ENCODE results near the gene FSTL1.
A peak's percentile ranks its signal among the peaks of the same experiment; 100 is the strongest.

The FSTL1 gene

DNA sequence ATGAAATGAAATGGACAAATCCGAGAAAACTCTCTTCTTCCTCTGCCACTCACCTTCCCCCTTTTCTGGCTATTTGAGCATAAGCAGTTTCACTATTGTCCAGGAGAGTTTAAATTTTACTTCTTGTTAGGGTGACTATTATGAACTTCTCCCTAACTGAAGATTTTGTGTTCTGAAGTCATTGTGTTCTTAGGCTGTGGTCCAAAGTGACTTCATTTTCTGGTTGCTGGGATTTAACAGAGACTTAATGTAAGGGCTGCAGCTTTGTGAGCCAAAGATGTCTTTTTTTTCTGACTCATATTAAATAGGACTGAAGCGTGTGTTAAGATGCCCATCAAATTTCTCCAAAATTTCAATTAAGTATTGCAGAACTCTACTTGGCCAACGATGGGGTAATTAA, 46.5 kb upstream of the FSTL1 start:
- H3K9me3 ChIP-seq (ENCODE audit: control insufficient read depth, insufficient read depth, low read depth, low read length) = no peaks in the 10 kb centered on the region
- POLR2A ChIA-PET = no interaction called here
- H3K27ac ChIP-seq (ENCODE audit: extremely low read depth, low read depth, low read length) = no peak overlapping the region
- H3K36me3 ChIP-seq (ENCODE audit: control insufficient read depth in 2 of 2, insufficient read depth in 1 of 2, low read length in 2 of 2) = no peaks in the 10 kb centered on the region
- no peaks in the 10 kb centered on the region; the same call in 1 of the 2 replicates for H3K4me1 ChIP-seq (ENCODE audit: control insufficient read depth, insufficient read depth, low read length)
- CTCF ChIA-PET = no interaction called here
- no peak overlapping the region for H3K4me3 ChIP-seq (ENCODE audit: low read depth, low read length)
- TF ChIP-seq ZNF776 (tag by site-specific recombination; IDR thresholded peaks at IDR 0.05; ENCODE audit: borderline replicate concordance) = no peak
- TF ChIP-seq, protein P1, sequence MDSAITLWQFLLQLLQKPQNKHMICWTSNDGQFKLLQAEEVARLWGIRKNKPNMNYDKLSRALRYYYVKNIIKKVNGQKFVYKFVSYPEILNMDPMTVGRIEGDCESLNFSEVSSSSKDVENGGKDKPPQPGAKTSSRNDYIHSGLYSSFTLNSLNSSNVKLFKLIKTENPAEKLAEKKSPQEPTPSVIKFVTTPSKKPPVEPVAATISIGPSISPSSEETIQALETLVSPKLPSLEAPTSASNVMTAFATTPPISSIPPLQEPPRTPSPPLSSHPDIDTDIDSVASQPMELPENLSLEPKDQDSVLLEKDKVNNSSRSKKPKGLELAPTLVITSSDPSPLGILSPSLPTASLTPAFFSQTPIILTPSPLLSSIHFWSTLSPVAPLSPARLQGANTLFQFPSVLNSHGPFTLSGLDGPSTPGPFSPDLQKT (IDR thresholded peaks at IDR 0.05; ENCODE audit: borderline replicate concordance, low read depth, low read length) = no peak
- TF ChIP-seq ZNF521 (tag by site-specific recombination; IDR thresholded peaks at IDR 0.05) = no peak
- TF ChIP-seq ZNF837 (tag by site-specific recombination; IDR thresholded peaks at IDR 0.05) = no peak
- TF ChIP-seq PRDM1 (tag by site-specific recombination; IDR thresholded peaks at IDR 0.05) = 0 out of 2 replicates have a peak, but pooled peaks have one; percentile 25
- TF ChIP-seq ZNF664 (tag by site-specific recombination; IDR thresholded peaks at IDR 0.05) = no peak
- TF ChIP-seq ZNF660 (tag by site-specific recombination; IDR thresholded peaks at IDR 0.05) = peak; percentile 27; the same call in 1 of the 2 replicates
- TF ChIP-seq, protein P2, sequence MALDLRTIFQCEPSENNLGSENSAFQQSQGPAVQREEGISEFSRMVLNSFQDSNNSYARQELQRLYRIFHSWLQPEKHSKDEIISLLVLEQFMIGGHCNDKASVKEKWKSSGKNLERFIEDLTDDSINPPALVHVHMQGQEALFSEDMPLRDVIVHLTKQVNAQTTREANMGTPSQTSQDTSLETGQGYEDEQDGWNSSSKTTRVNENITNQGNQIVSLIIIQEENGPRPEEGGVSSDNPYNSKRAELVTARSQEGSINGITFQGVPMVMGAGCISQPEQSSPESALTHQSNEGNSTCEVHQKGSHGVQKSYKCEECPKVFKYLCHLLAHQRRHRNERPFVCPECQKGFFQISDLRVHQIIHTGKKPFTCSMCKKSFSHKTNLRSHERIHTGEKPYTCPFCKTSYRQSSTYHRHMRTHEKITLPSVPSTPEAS (tag by site-specific recombination; IDR thresholded peaks at IDR 0.05) = no peak
- no peak for TF ChIP-seq ZNF670 (tag by site-specific recombination; IDR thresholded peaks at IDR 0.05; ENCODE audit: low read depth)
- no peak for TF ChIP-seq ZNF354C (tag by site-specific recombination; IDR thresholded peaks at IDR 0.05; ENCODE audit: borderline replicate concordance, low read depth)
- TF ChIP-seq FEZF1 (tag by site-specific recombination; IDR thresholded peaks at IDR 0.05) = peak; percentile 30; the same call in 1 of the 2 replicates
- TF ChIP-seq, protein P3, sequence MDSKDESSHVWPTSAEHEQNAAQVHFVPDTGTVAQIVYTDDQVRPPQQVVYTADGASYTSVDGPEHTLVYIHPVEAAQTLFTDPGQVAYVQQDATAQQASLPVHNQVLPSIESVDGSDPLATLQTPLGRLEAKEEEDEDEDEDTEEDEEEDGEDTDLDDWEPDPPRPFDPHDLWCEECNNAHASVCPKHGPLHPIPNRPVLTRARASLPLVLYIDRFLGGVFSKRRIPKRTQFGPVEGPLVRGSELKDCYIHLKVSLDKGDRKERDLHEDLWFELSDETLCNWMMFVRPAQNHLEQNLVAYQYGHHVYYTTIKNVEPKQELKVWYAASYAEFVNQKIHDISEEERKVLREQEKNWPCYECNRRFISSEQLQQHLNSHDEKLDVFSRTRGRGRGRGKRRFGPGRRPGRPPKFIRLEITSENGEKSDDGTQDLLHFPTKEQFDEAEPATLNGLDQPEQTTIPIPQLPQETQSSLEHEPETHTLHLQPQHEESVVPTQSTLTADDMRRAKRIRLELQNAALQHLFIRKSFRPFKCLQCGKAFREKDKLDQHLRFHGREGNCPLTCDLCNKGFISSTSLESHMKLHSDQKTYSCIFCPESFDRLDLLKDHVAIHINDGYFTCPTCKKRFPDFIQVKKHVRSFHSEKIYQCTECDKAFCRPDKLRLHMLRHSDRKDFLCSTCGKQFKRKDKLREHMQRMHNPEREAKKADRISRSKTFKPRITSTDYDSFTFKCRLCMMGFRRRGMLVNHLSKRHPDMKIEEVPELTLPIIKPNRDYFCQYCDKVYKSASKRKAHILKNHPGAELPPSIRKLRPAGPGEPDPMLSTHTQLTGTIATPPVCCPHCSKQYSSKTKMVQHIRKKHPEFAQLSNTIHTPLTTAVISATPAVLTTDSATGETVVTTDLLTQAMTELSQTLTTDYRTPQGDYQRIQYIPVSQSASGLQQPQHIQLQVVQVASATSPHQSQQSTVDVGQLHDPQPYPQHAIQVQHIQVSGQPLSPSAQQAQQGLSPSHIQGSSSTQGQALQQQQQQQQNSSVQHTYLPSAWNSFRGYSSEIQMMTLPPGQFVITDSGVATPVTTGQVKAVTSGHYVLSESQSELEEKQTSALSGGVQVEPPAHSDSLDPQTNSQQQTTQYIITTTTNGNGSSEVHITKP (tag by site-specific recombination; IDR thresholded peaks at IDR 0.05) = peak; percentile 42; the same call in 1 of the 2 replicates
- TF ChIP-seq ZNF366 (tag by site-specific recombination; conservative IDR thresholded peaks at IDR 0.05) = peak; percentile 37; the same call in 1 of the 2 replicates
- no peak for TF ChIP-seq ZNF610 (tag by site-specific recombination; IDR thresholded peaks at IDR 0.05; ENCODE audit: borderline replicate concordance)
- TF ChIP-seq, protein P4, sequence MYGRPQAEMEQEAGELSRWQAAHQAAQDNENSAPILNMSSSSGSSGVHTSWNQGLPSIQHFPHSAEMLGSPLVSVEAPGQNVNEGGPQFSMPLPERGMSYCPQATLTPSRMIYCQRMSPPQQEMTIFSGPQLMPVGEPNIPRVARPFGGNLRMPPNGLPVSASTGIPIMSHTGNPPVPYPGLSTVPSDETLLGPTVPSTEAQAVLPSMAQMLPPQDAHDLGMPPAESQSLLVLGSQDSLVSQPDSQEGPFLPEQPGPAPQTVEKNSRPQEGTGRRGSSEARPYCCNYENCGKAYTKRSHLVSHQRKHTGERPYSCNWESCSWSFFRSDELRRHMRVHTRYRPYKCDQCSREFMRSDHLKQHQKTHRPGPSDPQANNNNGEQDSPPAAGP (tag by site-specific recombination; IDR thresholded peaks at IDR 0.05) = no peak
- TF ChIP-seq ZNF266 (tag by site-specific recombination; IDR thresholded peaks at IDR 0.05; ENCODE audit: low read depth) = no peak
- no peak for TF ChIP-seq ZNF707 (tag by site-specific recombination; IDR thresholded peaks at IDR 0.05)
- no peak for TF ChIP-seq ZNF302 (tag by site-specific recombination; IDR thresholded peaks at IDR 0.05; ENCODE audit: low read depth)
- TF ChIP-seq ZNF132 (tag by site-specific recombination; IDR thresholded peaks at IDR 0.05; ENCODE audit: borderline replicate concordance) = no peak
- TF ChIP-seq ZNF248 (tag by site-specific recombination; IDR thresholded peaks at IDR 0.05) = no peak
- no peak for TF ChIP-seq BCL11B (tag by site-specific recombination; IDR thresholded peaks at IDR 0.05; ENCODE audit: low read depth)
- TF ChIP-seq GLI4 (tag by site-specific recombination; IDR thresholded peaks at IDR 0.05) = no peak
- TF ChIP-seq TRIM28 (IDR thresholded peaks at IDR 0.05; ENCODE audit: borderline replicate concordance, low read length) = no peak
- 0 out of 2 replicates have a peak, but pooled peaks have one; percentile 26 for TF ChIP-seq ZNF600 (tag by site-specific recombination; IDR thresholded peaks at IDR 0.05)
- TF ChIP-seq, protein P5, sequence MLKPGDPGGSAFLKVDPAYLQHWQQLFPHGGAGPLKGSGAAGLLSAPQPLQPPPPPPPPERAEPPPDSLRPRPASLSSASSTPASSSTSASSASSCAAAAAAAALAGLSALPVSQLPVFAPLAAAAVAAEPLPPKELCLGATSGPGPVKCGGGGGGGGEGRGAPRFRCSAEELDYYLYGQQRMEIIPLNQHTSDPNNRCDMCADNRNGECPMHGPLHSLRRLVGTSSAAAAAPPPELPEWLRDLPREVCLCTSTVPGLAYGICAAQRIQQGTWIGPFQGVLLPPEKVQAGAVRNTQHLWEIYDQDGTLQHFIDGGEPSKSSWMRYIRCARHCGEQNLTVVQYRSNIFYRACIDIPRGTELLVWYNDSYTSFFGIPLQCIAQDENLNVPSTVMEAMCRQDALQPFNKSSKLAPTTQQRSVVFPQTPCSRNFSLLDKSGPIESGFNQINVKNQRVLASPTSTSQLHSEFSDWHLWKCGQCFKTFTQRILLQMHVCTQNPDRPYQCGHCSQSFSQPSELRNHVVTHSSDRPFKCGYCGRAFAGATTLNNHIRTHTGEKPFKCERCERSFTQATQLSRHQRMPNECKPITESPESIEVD (tag by site-specific recombination; IDR thresholded peaks at IDR 0.05) = peak; percentile 85
- no peak for TF ChIP-seq KLF10 (tag by site-specific recombination; IDR thresholded peaks at IDR 0.05)
- TF ChIP-seq ZNF202 (tag by site-specific recombination; IDR thresholded peaks at IDR 0.05; ENCODE audit: borderline replicate concordance) = no peak
- no peak for TF ChIP-seq ZNF626 (tag by site-specific recombination; IDR thresholded peaks at IDR 0.05)
- TF ChIP-seq ZNF548 (tag by site-specific recombination; IDR thresholded peaks at IDR 0.05) = no peak
- 0 out of 2 replicates have a peak, but pooled peaks have one; percentile 49 for TF ChIP-seq ZNF184 (tag by site-specific recombination; IDR thresholded peaks at IDR 0.05)
- no peak for TF ChIP-seq GLI2 (tag by site-specific recombination; IDR thresholded peaks at IDR 0.05; ENCODE audit: borderline replicate concordance, low read depth)
- TF ChIP-seq ZNF341 (tag by site-specific recombination; IDR thresholded peaks at IDR 0.05; ENCODE audit: low read depth) = no peak
